Measurements from ENCODE around the gene FAM3C.

GRCh38 chr7:121431389-121431995 is 35.4 kb upstream of the FAM3C start:
- TF ChIP-seq POLR2A (IDR thresholded peaks at IDR 0.05): no peak
- TF ChIP-seq CTCF (IDR thresholded peaks at IDR 0.05): no peak
- no peak for TF ChIP-seq EP300 (IDR thresholded peaks at IDR 0.05)
